ENCODE measurements around the gene WDHD1. TPM values are rescaled to one million over a fixed set of nuclear protein-coding genes. Genes with fewer than 3 reads are reported as not detected.
A peak's percentile ranks its signal among the peaks of the same experiment; 100 is the strongest.

The WDHD1 gene
- total RNA-seq, 1 donor from 2014 or later: 10.0 TPM

DNA sequence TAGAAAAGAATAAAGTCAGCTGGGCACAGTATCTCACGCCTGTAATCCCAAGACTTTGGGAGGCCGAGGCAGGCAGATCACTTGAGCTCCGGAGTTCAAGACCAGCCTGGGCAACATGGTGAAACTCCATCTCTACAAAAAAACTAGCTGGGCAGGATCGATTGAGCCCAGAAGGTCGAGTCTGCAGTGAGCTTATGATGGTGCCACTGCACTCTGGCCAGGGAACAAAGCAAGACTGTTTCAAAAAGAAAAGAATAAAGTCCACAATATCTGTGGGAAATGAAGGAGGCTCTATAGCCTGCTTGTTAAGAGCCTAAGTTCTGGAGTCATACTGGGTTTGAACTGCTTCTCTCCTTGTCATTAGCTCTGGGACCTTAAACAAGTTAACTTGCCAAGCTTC lies 32.4 kb upstream of the WDHD1 start:
- Histone ChIP-seq H3K4me3 (ENCODE audit: low read depth, low read length) (no peak overlapping the region), H3K27me3 (ENCODE audit: control insufficient read depth, insufficient read depth, low read length) (no peaks in the 10 kb centered on the region), H3K36me3 (ENCODE audit: control insufficient read depth, insufficient read depth, low read length) (peaks cover 10% of the 10 kb centered on the region)
- FAIRE-seq (no peak), DNase-seq (ENCODE audit: low read depth) (no peak)
- TF ChIP-seq, protein P1, sequence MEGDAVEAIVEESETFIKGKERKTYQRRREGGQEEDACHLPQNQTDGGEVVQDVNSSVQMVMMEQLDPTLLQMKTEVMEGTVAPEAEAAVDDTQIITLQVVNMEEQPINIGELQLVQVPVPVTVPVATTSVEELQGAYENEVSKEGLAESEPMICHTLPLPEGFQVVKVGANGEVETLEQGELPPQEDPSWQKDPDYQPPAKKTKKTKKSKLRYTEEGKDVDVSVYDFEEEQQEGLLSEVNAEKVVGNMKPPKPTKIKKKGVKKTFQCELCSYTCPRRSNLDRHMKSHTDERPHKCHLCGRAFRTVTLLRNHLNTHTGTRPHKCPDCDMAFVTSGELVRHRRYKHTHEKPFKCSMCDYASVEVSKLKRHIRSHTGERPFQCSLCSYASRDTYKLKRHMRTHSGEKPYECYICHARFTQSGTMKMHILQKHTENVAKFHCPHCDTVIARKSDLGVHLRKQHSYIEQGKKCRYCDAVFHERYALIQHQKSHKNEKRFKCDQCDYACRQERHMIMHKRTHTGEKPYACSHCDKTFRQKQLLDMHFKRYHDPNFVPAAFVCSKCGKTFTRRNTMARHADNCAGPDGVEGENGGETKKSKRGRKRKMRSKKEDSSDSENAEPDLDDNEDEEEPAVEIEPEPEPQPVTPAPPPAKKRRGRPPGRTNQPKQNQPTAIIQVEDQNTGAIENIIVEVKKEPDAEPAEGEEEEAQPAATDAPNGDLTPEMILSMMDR (IDR thresholded peaks at IDR 0.05; ENCODE audit: insufficient read depth, low read length, severe bottlenecking): no peak

DNA sequence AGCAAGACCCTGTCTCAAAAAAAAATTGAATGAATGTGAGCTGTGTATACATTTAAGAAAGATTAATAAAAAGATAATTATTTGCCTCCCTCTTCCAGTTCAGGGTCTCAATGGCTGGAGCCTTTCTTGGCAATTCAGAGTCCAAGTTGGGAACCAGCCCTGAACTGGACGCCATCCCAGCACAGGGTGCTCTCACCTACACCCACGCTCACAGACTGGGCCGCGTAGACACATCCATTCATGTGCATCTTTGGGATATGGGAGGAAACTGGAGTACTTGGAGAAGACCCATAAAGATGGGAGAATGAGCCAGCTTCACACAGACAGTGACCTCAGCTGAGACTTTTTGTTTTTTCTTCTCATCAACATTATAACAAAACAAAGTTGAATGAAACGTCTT lies 31.0 kb upstream of the WDHD1 start:
- TF ChIP-seq, protein P1 (IDR thresholded peaks at IDR 0.05; ENCODE audit: insufficient read depth, low read length, severe bottlenecking): no peak
- no peaks in the 10 kb centered on the region for H3K27me3 ChIP-seq (ENCODE audit: control insufficient read depth, insufficient read depth, low read length)
- FAIRE-seq (no peak), DNase-seq (ENCODE audit: low read depth) (no peak)
- peaks cover 7% of the 10 kb centered on the region for H3K36me3 ChIP-seq (ENCODE audit: control insufficient read depth, insufficient read depth, low read length)
- H3K4me3 ChIP-seq (ENCODE audit: low read depth, low read length): no peak overlapping the region

DNA sequence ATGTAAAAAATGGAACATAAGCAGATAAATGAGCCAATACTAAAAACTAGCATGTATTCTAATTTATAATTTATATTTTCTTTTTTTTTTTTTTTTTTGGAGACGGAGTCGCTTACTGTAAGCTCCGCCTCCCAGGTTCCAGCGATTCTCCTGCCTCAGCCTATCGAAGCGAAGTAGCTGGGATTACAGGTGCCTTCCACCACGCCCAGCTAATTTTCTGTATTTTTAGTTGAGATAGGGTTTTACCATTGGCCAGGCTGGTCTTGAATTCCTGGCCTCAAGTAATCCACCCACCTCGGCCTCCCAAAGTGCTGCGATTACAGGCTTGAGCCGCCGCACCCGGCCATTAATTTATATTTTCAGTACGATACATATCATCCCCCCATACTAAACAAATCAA lies 27.2 kb upstream of the WDHD1 start:
- Histone ChIP-seq H3K27me3 (ENCODE audit: control insufficient read depth, insufficient read depth, low read length) (no peaks in the 10 kb centered on the region), H3K36me3 (ENCODE audit: control insufficient read depth, insufficient read depth, low read length) (peaks cover 2% of the 10 kb centered on the region), H3K4me3 (ENCODE audit: low read depth, low read length) (no peak overlapping the region)
- FAIRE-seq: no peak
- no peak for DNase-seq (ENCODE audit: low read depth)
- TF ChIP-seq, protein P1 (IDR thresholded peaks at IDR 0.05; ENCODE audit: insufficient read depth, low read length, severe bottlenecking): no peak

DNA sequence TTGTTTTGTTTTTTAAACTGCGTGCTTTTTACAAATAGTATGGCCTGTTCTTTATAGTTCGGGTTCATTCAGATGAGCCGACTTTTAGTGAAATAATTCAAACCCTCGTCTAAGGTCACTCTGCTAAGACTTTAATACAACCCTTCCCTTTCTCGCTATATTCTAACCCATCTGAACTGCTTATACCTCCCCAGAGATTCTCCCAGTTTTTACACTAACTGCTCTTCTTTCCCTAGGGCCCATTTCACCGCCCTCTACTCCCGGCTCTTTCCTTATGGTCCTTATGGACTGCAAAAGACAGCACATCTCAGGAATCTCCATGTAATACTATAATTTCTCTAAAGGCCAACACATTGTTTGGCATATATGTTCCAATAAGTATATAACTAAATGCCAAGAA lies 26.6 kb upstream of the WDHD1 start:
- no peak for FAIRE-seq
- TF ChIP-seq, protein P1 (IDR thresholded peaks at IDR 0.05; ENCODE audit: insufficient read depth, low read length, severe bottlenecking): no peak
- Histone ChIP-seq H3K36me3 (ENCODE audit: control insufficient read depth, insufficient read depth, low read length) (peaks cover 2% of the 10 kb centered on the region), H3K27me3 (ENCODE audit: control insufficient read depth, insufficient read depth, low read length) (no peaks in the 10 kb centered on the region), H3K4me3 (ENCODE audit: low read depth, low read length) (no peak overlapping the region)
- no peak for DNase-seq (ENCODE audit: low read depth)

DNA sequence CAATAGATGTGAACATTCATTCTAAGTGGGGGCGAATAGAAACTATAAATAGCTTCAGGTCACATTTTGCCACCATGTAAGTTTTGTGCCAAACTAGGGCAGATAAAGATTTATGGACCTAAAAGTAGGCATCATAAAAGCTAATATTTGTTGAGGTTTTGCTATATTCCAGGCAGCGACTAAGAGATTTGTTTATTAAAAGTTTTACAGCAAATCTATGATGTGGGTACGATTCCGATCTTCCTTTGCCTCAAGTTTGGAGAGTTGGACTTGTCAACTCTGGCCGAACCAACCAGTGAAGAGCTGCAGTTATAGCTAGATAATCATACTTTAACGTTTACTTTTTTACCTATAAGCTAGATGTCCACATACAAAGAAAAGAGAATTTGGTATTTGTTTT lies 26.1 kb upstream of the WDHD1 start:
- Histone ChIP-seq H3K27me3 (ENCODE audit: control insufficient read depth, insufficient read depth, low read length) (no peaks in the 10 kb centered on the region), H3K4me3 (ENCODE audit: low read depth, low read length) (peak overlapping the region; percentile 64), H3K36me3 (ENCODE audit: control insufficient read depth, insufficient read depth, low read length) (peaks cover 2% of the 10 kb centered on the region)
- FAIRE-seq (no peak), DNase-seq (ENCODE audit: low read depth) (no peak)
- TF ChIP-seq, protein P1 (IDR thresholded peaks at IDR 0.05; ENCODE audit: insufficient read depth, low read length, severe bottlenecking): no peak

DNA sequence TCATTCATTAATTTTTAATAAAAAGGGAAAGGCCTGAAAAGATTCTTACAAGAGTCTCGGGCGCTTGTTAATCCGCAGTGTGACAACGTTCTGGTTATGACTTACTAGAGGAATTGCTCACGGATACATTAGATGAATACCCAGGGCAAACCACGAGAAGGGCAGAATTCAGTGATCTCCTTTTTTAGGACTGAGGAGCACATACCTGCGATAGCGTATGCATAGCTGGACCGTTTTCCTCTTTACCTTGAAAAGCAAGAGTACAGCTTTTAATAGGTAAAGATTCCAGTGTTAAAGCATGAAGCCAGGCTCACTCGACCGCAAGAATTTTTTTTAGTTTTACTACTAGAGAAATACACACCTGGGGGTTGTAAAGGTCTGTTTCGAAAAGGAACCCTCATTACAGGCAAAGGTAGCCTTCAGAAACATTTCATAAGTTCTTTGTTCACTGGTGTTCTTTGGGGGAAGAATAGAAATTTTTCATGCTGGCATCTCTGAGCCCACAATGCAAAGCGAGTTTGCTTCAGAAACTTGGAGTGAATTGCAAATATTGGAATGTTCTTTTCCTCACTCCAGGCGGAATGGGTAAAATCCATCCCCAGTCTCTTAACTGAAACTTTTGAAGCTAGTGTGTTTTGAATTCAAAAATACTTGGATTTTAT lies 25.5 kb upstream of the WDHD1 start:
- Histone ChIP-seq H3K27me3 (ENCODE audit: control insufficient read depth, insufficient read depth, low read length) (no peaks in the 10 kb centered on the region), H3K4me3 (ENCODE audit: low read depth, low read length) (peak overlapping the region; percentile 64), H3K36me3 (ENCODE audit: control insufficient read depth, insufficient read depth, low read length) (peaks cover 2% of the 10 kb centered on the region)
- no peak for FAIRE-seq
- peak; percentile 39 for DNase-seq (ENCODE audit: low read depth)
- TF ChIP-seq, protein P1 (IDR thresholded peaks at IDR 0.05; ENCODE audit: insufficient read depth, low read length, severe bottlenecking): no peak

Data from bronchial epithelial cell (primary cell).